GM19035 (cell line): ENCODE data around the gene AXIN1.
"Not testable (repeated sequence)": the region's sequence is repeated elsewhere in the genome, so short reads cannot be mapped to it uniquely, and the experiment has no call there.

Experiments used
- ATAC-seq: cut with Tn5 transposase; IDR thresholded peaks from one replicate; pipeline ENCODE4 v1.9.1; 2021; ENCODE audit not compliant: unreplicated experiment

AXIN1 gene

DNA sequence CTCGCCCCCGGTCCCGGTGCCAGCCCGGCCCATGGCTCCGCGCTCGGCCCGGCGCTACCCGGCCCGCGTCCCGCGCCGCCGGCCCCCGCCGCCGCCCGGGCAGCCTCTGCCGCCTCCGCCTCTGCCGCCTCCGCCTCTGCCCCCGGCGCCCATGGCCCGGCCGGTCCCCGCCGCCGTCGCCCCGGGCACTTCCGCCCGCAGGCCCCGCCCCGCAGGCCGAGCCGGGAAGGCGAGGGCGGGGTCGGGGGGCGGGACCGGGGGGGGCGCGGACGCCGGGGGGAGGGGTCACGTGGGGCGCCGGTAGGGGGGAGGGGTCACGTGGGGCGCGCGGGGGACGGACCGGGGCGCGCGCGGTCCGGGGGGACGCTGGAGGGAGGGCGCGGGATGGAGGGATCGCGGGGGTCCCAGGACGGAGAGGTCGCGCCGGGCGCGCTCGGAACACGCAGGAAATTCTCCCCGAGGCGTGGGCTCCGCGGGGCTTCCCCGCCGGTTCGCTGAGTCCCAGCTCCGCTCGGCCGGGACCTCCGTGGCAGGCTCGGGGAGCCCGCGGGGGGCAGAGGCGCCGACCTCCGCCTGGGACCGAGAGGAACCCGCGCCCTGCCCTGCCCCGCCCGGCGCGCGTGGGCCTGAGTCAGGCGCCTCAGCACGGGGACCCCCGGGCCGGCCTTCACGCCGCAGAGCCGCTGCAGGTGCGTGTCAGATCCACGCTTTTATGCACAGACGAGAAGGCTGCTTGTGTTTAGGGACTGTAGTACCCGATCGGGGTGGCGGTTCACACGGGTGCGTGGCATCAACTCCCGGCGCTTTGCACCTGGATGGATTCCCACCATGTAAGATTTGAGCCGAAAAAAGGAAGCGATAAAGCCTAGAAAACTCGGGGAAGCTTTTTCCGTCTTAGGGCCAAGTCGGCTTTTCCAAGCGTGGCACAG lies 29.5 kb upstream of the AXIN1 start, which contains the start of gene PGAP6:
PGAP6 (minus strand) TSS at position 190 of the 929 bp plus-strand sequence; CDS start at position 33, 157 bp downstream.
- peak; percentile 61 for ATAC-seq

DNA sequence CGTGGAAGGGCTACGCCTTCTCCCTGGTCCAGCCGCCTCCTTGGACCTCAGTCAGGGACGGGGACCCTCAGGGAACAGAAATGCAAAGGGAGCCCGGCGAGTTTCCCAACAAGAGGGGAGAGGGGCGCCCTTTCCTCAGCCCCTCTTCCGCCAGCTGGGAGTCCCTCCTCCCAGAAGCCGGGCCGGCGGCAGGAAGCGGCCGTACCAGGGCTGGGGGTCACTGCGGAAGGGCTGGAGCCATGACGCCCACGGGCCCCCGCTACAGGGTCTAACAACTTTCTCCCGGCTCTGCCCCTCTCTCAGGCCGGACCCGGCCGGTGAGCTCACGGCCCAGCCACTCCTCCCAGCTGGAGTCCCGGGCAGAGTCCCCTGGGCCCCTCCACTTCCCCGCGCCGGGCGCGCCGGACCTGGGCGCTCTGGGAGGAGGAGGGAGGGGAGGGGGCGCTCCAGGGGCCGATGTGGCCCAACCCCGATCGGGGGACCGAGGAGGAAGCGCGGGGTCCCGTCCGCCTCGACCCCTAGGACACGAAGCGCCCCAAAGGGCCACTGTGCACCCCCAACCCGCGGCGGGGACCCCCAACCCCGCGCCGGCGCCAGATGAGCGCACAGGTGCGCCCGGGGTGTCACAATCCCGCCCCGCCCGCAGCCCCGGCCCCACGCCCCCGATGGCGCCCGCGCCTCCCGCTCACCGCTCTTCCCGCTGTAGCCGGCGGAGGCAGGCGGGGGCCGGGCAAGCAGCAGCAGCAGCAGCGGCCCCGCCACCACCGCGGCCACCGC lies 28.7 kb upstream of the AXIN1 start:
- peak; percentile 19 for ATAC-seq

DNA sequence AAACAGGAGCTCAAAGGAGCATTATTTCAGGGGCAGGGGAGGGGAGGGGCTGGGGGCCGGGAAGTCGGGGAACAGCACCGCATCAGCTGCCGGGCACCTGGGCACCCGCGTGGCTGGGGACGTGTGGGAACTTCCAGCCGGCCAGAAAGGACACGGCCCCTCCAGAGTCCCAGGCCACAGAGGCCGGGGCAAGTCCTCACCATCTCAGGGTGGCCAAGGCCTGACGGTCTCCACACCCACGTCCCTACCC lies 28.2 kb upstream of the AXIN1 start:
- ATAC-seq, result no peak

DNA sequence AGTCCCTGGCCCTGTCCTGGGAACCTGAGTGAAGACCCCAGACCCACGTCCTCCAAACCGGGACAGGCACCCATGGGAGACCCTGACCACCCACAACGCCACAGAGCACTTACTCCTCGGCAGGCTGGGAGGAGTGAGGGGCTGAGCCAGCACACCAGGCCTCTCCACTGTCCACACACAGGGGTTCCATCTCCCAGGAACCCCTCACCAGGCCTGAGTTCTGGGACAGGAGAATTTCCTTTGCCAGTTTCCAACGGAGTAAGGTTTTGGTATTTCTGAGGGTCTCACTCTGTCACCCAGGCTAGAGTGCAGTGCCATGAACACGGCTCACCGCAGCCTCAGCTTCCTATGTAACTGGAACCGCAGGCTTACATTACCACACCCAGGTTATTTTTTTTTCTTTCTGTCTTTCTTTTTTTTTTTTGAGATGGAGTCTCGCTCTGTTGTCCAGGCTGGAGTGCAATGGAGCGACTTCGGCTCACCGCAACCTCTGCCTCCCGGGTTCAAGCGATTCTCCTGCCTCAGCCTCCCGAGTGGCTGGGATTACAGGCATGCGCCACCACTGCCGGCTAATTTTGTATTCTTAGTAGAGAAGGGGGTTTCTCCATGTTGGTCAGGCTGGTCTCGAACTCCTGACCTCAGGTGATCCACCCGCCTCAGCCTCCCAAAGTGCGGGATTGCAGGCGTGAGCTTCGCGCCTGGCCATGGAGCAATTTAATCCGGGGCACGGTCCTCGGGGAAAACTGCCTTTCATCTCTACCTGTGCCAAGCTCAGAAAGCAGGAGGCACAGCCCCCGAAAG lies 27.6 kb upstream of the AXIN1 start:
- ATAC-seq, result no peak

DNA sequence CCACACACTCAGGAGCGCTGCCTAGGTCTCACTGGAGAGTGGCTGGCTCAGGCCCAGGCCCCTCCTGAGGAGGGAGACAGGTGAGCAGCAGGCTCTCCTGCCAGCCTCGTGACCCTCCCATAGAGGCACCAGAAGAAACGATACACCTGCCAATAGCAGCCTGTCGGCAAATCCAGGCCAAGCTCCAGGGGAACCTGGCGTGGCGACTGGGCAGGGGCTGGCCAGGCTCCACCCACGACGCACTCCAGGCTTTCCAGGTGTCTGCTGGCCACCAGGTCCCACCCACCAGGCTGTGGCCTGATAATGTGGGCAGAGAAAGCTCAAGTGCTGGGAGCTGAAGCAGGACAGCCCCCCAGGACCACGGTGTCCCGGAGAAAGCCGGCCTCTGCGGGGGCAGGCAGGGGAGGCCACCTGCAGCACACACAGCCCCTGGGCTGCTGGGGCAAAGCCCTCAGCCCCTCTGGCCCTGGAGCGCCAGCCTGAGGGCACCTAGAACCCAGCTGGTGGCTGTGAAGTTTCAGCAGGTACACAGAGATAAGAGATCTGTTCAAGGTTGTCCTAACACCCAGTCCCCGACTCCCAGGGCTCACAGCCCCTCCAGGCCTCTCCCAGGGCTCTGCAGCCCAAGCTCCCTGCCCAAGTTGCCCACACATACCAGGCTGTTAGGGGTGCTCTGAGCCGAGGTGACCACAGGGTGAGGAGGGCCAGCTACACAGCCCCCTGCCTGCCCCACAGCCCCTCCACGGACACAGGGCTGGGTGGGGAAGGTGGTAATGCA lies 26.8 kb upstream of the AXIN1 start:
- ATAC-seq, result no peak

DNA sequence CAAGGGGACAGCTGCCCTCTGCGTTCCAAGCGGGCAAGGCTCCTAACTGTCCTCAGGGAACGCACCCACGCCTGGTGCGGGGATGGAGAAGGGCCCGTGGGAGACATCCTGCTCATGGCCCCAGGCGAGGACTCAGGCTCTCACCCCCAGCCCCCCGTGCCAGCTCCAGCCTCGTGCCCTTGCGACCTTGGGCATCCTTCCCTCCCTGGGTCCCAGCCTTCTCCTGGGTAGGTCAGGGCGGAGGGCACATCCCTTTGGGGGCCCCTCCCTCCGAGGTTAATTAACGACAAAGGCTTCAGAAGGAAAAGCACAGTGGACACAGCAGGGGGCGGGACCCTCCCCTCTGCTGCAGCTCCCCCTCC lies 26.3 kb upstream of the AXIN1 start:
- ATAC-seq, result no peak

DNA sequence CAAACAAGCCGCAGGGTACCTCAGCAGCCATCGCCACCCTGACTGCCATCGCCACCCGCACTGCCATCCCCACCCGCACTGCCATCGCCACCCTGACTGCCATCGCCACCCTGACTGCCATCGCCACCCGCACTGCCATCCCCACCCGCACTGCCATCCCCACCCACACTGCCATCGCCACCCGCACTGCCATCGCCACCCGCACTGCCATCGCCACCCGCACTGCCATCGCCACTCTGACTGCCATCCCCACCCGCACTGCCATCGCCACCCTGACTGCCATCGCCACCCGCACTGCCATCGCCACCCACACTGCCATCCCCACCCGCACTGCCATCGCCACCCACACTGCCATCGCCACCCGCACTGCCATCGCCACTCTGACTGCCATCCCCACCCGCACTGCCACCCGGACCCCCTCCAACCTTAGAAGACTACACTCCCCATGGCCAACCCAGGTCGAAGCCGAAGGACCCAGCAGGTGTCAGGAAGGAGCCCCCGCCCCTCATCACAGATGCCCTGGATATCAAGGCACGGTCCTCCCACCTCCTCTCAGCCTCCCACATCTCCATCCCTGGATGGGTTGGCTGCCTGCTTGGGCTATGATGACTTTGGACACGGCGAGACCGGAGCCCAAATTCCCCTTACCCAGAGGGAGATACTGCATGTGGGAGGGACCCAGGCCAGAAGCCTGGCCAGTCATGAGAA lies 25.7 kb upstream of the AXIN1 start:
- ATAC-seq, result not testable (repeated sequence)

DNA sequence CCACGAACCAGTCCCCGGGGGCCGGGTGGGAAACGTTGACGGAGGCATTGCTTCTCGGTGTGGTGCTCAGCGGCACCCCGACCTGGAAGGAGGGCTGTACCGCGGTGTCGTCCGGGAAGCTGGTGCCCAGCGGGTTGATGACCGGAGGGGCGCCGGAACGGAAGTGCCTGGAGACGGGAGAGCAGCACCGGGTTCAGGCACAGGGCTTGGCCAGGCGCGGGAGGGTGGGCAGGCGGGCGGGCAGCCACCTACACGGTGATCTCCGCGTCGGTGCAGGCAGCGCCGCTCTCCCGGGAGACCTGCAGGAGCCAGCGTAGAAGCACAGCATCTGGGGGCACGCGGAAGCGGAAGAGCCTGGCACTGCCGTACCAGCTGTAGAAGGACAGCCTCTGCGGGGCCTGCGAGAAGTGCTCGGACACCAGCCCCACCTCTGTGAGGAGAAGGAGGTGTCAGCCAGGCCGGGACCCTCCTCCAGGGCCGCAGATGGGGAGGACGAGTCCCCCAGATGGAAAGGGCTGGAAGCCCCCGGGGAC lies 25.0 kb upstream of the AXIN1 start:
- no peak for ATAC-seq

DNA sequence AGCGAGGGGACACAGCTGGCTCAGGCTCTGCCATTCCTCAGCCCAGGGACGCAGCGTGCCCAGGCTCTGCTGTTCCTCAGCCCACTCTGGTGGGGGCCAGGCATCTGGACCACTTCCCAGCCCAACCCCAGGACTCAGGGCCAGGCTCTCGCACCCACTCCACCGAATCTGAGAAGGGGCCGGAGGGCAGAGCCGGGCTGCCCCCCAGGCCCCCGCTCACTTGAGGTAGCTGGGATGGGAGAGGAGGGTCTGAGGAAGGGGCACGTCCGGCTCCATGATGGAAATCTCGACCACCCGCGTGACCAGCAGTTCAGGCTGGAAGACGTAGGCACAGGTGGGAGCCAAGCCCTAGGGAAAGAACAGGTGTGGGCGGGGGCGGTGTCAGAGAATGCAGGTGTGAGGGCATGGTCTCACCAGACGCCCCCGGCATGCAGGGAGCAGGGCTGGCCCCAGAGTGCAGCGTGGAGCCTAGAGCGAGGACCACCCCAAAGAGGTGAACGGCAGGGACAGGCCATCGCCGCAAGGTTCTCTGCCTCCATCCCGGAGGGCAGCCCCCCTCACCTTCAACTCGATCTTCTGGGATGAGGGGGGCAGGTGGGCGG lies 24.4 kb upstream of the AXIN1 start:
- no peak for ATAC-seq

DNA sequence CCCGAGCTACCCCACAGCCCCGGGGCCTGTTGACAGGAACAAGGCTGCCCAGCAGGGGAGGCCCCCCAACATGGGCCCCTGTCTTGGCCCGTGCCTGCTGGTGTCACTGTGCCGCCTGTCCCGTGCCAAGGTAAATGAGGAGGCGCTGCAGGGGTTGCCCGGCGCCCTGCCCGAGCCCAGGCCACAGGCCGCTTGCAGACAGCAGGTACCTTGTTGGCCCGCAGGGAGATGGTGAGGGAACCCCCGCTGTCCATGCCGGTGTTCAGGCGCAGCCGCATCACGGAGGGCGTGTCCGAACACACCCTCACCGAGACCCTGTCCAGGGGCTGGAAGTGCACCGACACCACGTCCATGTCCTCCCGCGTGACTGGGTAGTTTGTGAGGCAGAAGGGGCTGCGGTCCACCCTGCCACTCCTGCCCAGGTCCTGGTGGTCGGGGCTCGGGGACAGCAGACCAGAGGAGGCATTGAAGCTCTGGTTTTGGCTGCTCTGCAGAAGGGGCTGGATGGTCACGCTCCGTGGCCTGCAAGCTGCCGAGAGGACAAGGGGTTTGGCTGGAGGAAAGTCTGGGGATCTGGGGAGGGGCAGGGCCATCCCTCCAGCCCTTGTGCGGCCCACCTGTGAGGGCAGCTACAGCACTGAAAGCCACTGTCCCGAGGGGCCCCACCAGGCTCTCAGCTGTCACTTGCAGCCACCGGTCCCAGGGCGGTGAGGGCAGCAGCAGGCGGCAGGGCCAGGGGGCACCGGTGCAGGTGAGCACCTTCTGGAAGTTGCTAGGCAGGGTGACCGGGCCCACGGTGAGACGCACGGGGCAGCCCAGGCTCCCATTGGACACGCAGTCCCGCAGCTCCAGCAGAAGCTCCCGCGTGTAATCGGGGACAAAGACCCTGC lies 23.6 kb upstream of the AXIN1 start:
- no peak for ATAC-seq

DNA sequence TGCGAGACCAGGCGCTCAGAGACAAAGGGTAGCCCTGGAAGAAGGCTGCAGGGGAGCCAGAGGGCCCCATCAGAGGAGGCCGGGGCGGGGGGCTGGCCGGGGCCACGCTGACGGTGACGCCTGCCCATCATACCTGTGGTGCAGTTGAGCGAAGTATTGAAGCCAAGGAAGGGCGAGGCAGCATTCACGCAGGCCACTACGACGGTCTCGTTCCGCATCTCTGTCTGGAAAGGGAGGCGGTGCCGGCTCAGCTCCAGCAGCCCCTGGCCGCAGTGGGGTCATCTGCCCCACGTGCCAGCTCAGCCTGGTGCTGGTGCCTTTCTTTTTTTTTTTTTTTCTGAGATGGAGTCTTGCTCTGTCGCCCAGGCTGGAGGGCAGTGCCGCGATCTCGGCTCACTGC lies 22.7 kb upstream of the AXIN1 start:
- ATAC-seq, result no peak

DNA sequence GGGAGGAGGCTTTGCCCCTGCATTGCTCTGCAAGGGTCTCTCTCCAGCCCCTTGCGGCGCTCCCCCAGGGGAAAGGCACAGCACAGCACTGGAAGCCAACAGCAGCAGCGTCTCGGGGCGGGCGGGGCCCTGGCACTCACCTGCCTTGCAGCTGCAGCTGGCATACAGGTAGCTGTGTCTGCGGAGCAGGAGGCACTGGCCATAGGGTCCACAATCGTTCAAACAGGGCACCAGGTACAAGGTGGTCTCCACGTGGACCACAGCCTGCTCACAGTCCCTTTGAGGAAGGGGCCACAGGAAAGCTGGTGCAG lies 22.0 kb upstream of the AXIN1 start:
- no peak for ATAC-seq

DNA sequence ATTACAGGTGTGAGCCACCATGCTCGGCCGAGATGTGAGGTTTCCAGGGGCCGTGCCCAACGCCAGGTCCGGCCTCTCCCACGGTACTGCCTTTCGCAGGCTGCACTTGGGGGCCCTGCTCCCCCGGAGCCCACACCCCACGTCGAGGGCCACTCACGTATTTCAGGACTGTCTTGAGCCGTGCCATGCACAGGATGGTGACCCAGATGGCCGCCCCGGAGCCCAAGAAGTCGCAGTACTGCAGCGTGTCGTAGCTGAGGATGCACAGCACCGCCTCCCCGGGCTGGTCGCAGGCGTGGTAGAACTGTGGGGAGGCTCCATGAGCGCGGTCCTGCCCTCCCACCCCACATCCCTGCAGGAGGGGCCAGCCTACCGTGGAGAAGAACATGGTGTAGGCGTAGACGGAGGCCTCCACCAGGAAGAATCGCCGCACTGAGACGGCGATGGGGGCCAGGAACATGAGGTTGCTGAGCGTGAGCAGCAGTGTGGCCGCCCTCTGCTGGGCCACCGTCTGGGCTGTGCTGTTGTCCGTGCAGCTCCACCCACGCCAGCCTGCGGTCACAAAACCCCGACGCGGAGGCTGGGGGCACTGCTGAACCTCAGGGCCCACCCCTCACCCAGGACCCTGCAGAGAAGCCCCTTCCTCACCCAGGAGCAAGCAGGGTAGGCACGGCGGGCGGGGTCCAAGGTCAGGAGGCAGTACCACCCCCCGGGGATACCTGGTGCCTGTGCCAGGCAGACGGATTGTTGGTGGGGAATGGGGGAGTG lies 21.5 kb upstream of the AXIN1 start:
- no peak for ATAC-seq

DNA sequence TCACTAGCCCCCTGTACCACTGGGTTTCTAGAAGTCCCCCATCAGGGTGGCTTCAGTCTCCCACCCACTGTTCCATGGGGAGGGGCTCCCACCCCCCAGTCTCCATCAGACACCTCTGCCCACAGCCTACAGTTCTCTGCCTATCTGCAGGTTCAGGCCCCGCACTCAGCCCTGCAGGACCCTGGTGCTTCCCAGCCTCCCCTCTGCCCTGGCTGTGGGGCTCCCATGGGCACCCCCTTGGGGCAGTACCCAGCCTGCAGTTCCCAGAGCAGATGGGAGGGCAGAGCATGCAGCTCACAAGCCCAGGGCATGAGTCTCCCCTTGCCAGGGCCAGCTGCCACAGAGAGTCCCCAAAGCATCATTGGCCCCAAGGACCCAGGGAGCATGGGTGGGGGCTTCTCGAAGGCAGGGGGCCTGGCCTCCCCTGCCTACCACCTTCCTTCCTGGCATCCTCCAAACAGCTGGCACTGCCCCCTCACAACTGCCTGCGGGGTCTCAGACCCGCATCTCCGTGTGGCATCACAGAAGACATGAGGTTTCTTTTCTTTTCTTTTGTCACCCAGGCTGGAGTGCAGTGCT lies 20.6 kb upstream of the AXIN1 start:
- ATAC-seq, result no peak

DNA sequence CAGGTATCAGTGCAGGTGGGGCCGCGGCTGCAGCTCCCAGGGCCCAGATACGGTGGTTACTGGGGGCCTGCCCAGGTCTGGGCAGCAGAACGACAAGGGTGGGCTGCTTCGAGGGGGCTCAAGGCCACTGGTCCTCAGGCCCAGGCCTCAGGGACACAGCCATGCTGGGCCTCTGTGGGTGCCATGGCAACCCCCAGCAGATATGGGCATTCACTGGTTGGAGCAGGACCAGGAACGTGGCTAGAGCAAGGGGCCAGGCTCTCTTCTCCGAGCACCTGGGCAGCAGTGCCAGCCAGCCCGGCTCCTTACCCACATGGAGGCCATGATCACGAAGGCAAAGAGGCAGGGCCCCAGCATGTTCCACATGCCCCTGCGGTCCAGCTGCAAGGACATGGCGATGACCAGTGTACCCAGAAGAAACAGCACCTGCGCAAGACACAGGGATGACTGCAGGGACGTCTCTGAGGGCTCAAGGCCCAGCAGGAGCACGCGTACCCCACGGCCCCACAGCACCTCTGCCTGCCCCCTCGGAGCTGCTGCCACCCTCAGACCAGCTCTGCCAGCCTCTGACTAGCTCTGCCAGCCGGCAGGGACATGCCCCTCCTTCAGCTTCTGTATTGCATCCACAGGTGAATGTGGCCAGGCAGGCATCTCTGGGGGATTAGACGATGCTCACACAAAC lies 19.9 kb upstream of the AXIN1 start:
- ATAC-seq, result no peak

DNA sequence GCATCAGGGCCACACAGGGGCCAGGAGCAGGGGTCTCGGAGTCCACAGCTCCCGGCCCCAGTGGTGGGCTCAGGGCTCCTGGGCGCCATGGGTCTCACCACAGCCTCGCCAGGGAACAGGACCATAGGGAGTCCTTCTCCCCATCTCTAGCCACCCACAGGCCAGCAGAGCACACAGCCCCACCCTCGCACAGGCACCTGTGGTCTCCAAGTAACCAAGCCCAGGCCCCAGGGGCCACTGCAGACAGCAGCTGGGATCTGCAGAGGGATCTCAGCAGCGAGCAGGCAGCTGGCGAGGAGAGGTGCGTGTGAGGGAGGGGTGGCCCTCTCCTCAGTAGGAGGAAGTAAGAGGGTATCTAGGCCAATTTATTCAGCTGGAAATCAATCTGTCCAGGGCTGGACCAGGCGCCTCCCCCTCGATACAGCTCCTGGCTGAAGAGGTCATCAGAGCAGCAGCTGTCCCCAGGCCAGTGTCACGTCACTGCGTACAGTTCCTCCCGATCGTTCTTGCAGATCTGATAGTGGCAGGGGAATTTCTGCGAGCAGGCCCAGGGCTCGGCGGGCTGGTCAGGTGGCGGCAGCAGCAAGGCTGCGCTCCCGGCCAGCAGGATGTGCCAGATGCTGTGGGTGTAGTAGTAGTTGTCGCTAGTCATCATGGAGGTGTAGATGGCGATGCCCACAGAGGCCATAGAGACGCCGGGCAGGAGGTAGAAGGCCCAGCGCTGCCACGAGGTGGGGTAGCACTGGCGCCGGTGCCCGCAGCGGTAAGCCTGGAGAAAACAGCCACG lies 19.2 kb upstream of the AXIN1 start:
- ATAC-seq, result no peak
